Measurements from ENCODE around the gene UBE2Z. TPM values are rescaled to one million over a fixed set of nuclear protein-coding genes. Genes with fewer than 3 reads are reported as not detected.
A peak's percentile ranks its signal among the peaks of the same experiment; 100 is the strongest.

The UBE2Z gene
- total and polyA plus RNA-seq, 2 of the 13 experiments (the other 11 are each of a cell fraction or from before 2014, with no cell fraction given), result 63.2 to 122 TPM

- no peak for TF ChIP-seq ZBTB2 (CRISPR knock-in tag; IDR thresholded peaks at IDR 0.05; ENCODE audit: low read depth)
- no peak for TF ChIP-seq KAT2B (IDR thresholded peaks at IDR 0.05; ENCODE audit: borderline replicate concordance, low read depth, low read length)
- no peak for TF ChIP-seq HDAC2 (CRISPR knock-in tag; IDR thresholded peaks at IDR 0.05)
- TF ChIP-seq MXD4 (CRISPR knock-in tag; IDR thresholded peaks at IDR 0.05), result no peak
- TF ChIP-seq ZNF484 (CRISPR knock-in tag; IDR thresholded peaks at IDR 0.05; ENCODE audit: borderline replicate concordance, low read depth), result 0 out of 2 replicates have a peak, but pooled peaks have one; percentile 7
- no peak for TF ChIP-seq SIX4 (CRISPR knock-in tag; IDR thresholded peaks at IDR 0.05)
- TF ChIP-seq ZNF589 (CRISPR knock-in tag; conservative IDR thresholded peaks at IDR 0.05), result no peak
- TF ChIP-seq CREBL2 (CRISPR knock-in tag; IDR thresholded peaks at IDR 0.05; ENCODE audit: borderline replicate concordance), result no peak
- TF ChIP-seq POLR2AphosphoS2 (IDR thresholded peaks at IDR 0.05; ENCODE audit: low read depth, low read length), result no peak
- TF ChIP-seq ATF6 (CRISPR knock-in tag; conservative IDR thresholded peaks at IDR 0.05), result no peak
- TF ChIP-seq ZNF530 (CRISPR knock-in tag; IDR thresholded peaks at IDR 0.05; ENCODE audit: low read depth), result no peak
- no peak for TF ChIP-seq ZNF841 (CRISPR knock-in tag; IDR thresholded peaks at IDR 0.05; ENCODE audit: borderline replicate concordance)
- no peak; the same call in 1 of the 2 replicates for TF ChIP-seq BHLHE40 (IDR thresholded peaks at IDR 0.05; ENCODE audit: low read length)
- TF ChIP-seq ZBED4 (CRISPR knock-in tag; IDR thresholded peaks at IDR 0.05; ENCODE audit: borderline replicate concordance), result no peak
- no peak for TF ChIP-seq CCAR2 (optimal IDR thresholded peaks at IDR 0.05; ENCODE audit: low read depth, low read length)
- peak; percentile 49; the same call in 1 of the 2 replicates for TF ChIP-seq GTF3A (CRISPR knock-in tag; conservative IDR thresholded peaks at IDR 0.05)
- no peak for TF ChIP-seq NFIB (CRISPR knock-in tag; IDR thresholded peaks at IDR 0.05; ENCODE audit: borderline replicate concordance)
- no peak for TF ChIP-seq KDM5B (CRISPR knock-in tag; IDR thresholded peaks at IDR 0.05; ENCODE audit: borderline replicate concordance)
- no peak for TF ChIP-seq HNRNPLL (IDR thresholded peaks at IDR 0.05; ENCODE audit: low read depth, low read length, poor library complexity, severe bottlenecking)
- no peak for TF ChIP-seq GATAD2A (CRISPR knock-in tag; IDR thresholded peaks at IDR 0.05)
- no peak for TF ChIP-seq MAZ (IDR thresholded peaks at IDR 0.05; ENCODE audit: borderline replicate concordance, low read depth, low read length)
- no peak for TF ChIP-seq MAZ (CRISPR knock-in tag; IDR thresholded peaks at IDR 0.05; ENCODE audit: low read depth)
- TF ChIP-seq RAD21 (CRISPR knock-in tag; IDR thresholded peaks at IDR 0.05), result peak; percentile 69
These were observed 15.1 kb upstream of the UBE2Z start (continued) for GRCh38 chr17:48892940-48893645.

All from HepG2 (cell line).